HPDE6-E6E7 (cell line): ENCODE data around the gene OR5B2.
"Not testable (repeated sequence)": the region's sequence is repeated elsewhere in the genome, so short reads cannot be mapped to it uniquely, and the experiment has no call there.

Experiments used
- DNase-seq: peaks from one replicate; pipeline ENCODE4 v3.0.0; 2011; ENCODE audit warnings: missing footprints; ENCODE audit errors: extremely low spot score

The OR5B2 gene

GRCh38 chr11:58428021-58428420, at the start of gene OR5B2:
TSS of gene OR5B2 (minus strand) at chr11:58428121. CDS start at chr11:58423261, 4,860 bp downstream.
- DNase-seq, result no peak

DNA sequence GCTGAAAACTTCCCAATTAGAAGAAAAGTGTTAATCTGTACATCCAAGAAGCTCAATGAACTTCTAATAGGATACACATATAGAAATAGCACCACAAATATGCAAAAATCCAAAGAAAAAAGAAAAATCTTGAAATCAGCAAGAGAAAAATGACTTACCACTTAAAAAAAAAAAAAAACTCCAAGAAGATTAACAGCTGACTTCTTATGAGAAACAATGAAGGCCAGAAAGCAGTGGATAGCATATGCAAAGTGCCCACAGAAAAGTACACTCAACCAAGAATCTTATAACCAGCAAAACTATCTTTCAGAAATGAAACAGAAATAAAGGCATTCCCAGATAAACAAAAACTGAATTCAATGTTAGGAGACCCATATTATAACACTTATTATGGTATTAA, 44.0 kb upstream of the OR5B2 start:
- no peak for DNase-seq

DNA sequence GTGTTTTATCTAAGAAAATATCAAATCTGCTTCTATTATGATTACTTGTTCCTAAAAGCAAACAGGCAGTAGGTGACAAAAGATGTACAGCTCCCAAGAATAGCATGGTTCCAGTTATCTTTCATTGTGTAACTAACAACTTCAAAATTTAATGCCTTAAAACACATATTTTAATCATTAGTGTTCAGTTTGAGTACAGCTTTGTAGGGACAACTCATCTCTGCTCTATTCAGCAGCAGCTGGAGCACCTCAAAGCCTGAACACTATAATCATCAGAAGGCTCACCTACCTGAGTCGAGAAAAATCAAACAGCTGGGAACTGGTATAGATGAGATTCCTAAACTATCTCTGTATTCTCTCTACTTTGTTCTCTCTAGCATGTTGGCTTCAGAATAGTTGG, 38.4 kb upstream of the OR5B2 start:
- no peak for DNase-seq

- no peak for DNase-seq
Measured at GRCh38 chr11:58465690-58466089, 37.8 kb upstream of the OR5B2 start.

GRCh38 chr11:58451585-58451984, 23.7 kb upstream of the OR5B2 start:
- no peak for DNase-seq

DNA sequence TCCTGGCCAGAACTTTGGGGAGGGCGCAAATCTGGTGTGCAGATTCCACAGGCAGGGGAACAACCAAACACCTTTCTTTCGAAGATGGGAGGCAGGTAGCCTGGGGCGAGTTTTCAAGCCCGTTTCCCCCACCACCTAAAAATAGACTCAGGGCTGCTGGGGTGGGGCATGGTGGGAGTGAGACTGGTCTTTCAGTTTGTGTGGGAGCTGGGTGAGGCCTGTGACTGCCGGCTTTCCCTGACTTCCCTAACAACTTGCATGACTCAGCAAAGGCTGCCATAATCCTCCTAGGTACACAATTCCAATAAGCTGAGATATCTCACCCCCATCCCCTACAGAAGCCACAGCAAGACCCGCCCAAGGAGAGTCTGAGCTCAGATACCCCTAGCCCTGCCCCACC, 18.4 kb upstream of the OR5B2 start:
- no peak for DNase-seq

DNA sequence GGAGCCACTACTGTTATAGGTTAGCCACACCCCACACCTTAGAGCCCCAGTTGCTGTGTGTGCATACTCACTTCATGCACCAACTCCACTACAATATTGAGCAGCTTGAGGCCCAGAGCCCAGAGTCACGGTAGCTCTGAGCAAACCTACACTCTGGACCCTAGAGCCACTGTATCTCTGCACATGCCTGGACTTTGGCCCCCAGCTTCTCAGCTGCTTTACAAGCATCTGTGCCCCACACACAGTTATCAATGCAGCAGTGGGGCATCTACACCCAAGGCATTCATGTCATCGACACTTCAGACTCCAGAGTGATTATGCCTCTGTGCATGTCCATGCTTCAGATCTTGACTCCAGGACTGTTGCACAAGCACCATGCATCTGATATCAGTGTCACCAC, 16.4 kb upstream of the OR5B2 start:
- no peak for DNase-seq

GRCh38 chr11:58442136-58442535, 14.2 kb upstream of the OR5B2 start, which contains the start of gene OR5B12:
TSS of gene OR5B12 (minus strand) at chr11:58442236. CDS start at chr11:58440151, 2,085 bp downstream.
- no peak for DNase-seq

GRCh38 chr11:58438486-58438885, 10.6 kb upstream of the OR5B2 start:
- DNase-seq, result no peak

GRCh38 chr11:58434217-58434616, 6.3 kb upstream of the OR5B2 start:
- DNase-seq, result no peak

DNA sequence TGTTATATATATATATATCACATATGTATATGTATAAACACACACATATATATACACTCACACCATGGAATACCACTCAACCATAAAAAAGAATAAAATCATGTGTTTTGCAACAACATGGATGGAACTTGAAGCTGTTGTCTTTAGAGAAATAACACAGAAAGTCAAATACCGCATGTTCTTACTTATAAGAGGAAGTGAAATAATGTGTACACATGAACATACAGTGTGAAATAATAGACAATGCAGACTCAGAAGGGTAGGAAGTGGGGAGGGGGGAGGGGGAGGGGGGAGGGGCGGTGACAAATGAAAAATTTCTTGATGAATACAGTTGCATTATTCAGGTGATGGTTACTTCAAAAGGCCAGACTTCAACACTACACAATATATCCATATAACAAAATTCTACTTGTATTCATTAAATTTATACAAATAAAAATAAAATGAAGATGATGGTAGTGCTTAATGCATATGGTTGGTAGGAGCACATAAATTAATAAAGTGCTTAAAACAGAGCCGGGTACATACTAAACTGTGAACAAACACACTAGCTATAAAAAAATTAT, 5.8 kb upstream of the OR5B2 start:
- DNase-seq, result no peak

GRCh38 chr11:58429273-58429672, 1.4 kb upstream of the OR5B2 start:
- no peak for DNase-seq

- no peak for DNase-seq
Measured at GRCh38 chr11:58406774-58407173, 21.1 kb downstream of the OR5B2 start, which contains the start of gene OR5B3. TSS of gene OR5B3 (minus strand) at chr11:58406874. CDS start at chr11:58403409, 3,465 bp downstream.

DNA sequence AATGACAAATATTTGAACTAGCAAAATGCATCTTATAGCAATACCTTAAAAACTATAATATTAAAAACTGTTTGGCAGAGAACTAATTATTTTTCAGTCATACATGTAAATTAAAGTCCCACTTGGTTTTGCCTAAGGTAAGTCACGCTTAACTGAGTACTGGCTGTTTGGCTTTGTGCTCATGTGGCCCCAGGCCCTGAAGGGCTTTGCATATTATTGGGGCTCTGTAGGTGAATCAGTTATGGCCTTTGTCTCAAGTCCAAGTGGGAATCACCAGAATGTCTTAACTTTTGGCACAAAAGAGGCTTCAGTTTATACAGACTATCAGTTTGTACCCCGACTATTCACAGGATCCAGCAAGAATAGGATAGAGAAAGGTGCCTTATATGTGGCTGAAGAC, 28.3 kb downstream of the OR5B2 start:
- DNase-seq, result not testable (repeated sequence)

DNA sequence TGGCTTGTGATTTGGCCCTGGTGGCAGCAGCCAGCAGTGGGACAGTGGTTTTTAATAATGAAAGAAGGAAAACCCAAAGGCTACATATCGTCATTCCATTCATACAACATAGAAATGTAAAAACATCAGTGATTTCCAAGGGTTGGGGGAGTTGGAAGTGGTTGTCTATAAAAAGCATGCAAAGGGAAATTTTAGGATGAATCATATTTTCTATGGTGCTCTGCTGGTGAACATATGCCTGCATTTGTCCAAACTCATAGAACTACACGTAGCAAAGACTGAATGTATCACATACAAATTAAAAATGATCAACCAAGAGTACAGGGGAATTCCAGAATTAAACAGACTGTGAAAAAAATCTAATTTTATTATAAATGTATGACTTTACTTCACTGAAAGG, 32.3 kb downstream of the OR5B2 start:
- no peak for DNase-seq

- peak; percentile 33 for DNase-seq
Measured at GRCh38 chr11:58394195-58394594, 33.7 kb downstream of the OR5B2 start.

DNA sequence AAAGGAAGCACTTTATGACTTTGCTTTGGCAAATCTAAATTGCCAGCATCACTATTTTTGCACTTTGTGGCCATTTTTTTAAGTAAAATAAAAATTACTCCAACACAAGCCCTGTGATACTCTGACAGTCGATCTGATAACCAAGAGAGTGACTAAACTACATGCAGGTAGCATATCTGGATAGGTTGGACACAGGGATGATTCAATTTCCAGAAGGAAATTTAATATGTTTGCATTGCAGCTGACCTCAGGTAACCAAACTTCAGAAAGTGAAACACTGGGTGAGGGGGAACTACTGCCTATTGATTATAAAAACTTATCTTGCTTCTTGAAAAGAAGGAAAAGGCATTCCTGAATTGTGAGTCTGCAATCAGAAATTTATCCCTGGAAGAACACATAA, 35.2 kb downstream of the OR5B2 start:
- DNase-seq, result peak; percentile 42

- DNase-seq, result no peak
Measured at GRCh38 chr11:58391879-58392278, 36.0 kb downstream of the OR5B2 start.

DNA sequence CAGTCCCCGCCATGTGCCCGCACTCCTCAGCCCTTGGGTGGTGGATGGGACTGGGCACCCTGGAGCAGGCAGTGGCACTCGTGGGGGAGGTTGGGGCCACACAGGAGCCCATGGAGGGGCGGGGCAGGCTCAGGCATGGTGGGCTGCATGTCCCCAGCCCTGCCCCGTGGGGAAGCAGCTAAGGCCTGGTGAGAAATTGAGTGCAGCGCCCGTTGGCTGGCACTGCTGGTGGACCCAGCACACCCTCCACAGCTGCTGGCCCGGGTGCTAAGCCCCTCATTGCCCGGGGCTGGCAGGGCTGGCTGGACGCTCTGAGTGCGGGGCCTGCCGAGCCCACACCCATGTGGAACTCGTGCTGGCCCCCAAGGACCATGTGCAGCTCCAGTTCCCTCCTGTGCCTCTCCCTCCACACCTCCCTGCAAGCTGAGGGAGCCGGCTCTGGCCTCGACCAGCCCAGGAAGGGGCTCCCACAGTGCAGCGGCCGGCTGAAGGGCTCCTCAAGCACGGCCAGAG, 37.3 kb downstream of the OR5B2 start:
- DNase-seq, result no peak
